SK-N-SH (cell line): Measurements from ENCODE around the gene SURF4. TPM values are rescaled to one million over a fixed set of nuclear protein-coding genes. Genes with fewer than 3 reads are reported as not detected.

Experiments used
- CHD2 ChIP-seq: fragments of 150-350 bp; IDR thresholded peaks from 2 replicates; pipeline ENCODE4 v1.6.1; 2018; ENCODE audit warnings: low read length; ENCODE audit not compliant: partially characterized antibody
- CTCF ChIP-seq: fragments of 200-600 bp; sonication (generic); IDR thresholded peaks from 2 replicates; pipeline ENCODE4 v1.6.1; 2017; ENCODE audit warnings: antibody characterized with exemption, mild to moderate bottlenecking, moderate library complexity
- EZH2phosphoT487 ChIP-seq: fragments of 200-600 bp; sonication (generic); IDR thresholded peaks from 2 replicates; pipeline ENCODE4 v1.6.1; 2017; ENCODE audit warnings: low read depth, mixed run types, mild to moderate bottlenecking, antibody characterized with exemption, moderate library complexity, borderline replicate concordance
- FOXM1 ChIP-seq: IDR thresholded peaks from 2 replicates; pipeline ENCODE4 v1.4.0; 2012; ENCODE audit warnings: low read depth, mild to moderate bottlenecking
- GABPA ChIP-seq: IDR thresholded peaks from 2 replicates; pipeline ENCODE4 v1.4.0; 2012; ENCODE audit warnings: low read depth, mild to moderate bottlenecking
- GATA2 ChIP-seq: sonication (generic); formaldehyde crosslinking; IDR thresholded peaks from 2 replicates; pipeline ENCODE4 v1.5.0; 2020; ENCODE audit warnings: mild to moderate bottlenecking, missing genetic modification reagents
- JUND ChIP-seq: IDR thresholded peaks from 2 replicates; pipeline ENCODE4 v1.4.0; 2012
- NFIC ChIP-seq: IDR thresholded peaks from 2 replicates; pipeline ENCODE4 v1.4.0; 2012; ENCODE audit warnings: borderline replicate concordance
- NRF1 ChIP-seq: IDR thresholded peaks from 2 replicates; pipeline ENCODE4 v1.6.1; 2012; ENCODE audit warnings: low read depth, mild to moderate bottlenecking, low read length
- POLR2AphosphoS5 ChIP-seq: IDR thresholded peaks from 2 replicates; pipeline ENCODE4 v1.6.1; 2012; ENCODE audit warnings: low read depth, low read length
- RAD21 ChIP-seq: IDR thresholded peaks from 2 replicates; pipeline ENCODE4 v1.6.1; 2012; ENCODE audit warnings: mild to moderate bottlenecking, low read length
- RCOR1 ChIP-seq: fragments of 150-350 bp; IDR thresholded peaks from 2 replicates; pipeline ENCODE4 v1.6.1; 2017; ENCODE audit warnings: antibody characterized with exemption, low read length
- RFX5 ChIP-seq: IDR thresholded peaks from 2 replicates; pipeline ENCODE4 v1.6.1; 2012; ENCODE audit warnings: mild to moderate bottlenecking, improper control_type of control experiment, low read length
- SIN3A ChIP-seq: IDR thresholded peaks from 2 replicates; pipeline ENCODE4 v1.6.1; 2012; ENCODE audit warnings: low read depth, mild to moderate bottlenecking, low read length, moderate library complexity, borderline replicate concordance
- SMC3 ChIP-seq: IDR thresholded peaks from 2 replicates; pipeline ENCODE4 v1.6.1; 2012; ENCODE audit warnings: low read depth, low read length, improper control_type of control experiment
- TAF1 ChIP-seq: IDR thresholded peaks from 2 replicates; pipeline ENCODE4 v1.6.1; 2012; ENCODE audit warnings: low read depth, mild to moderate bottlenecking, low read length, moderate library complexity, borderline replicate concordance
- TCF12 ChIP-seq: IDR thresholded peaks from 2 replicates; pipeline ENCODE4 v1.4.0; 2012
- polyA plus RNA-seq, 3 experiments: library from polyadenylated mRNA; depleted of rRNA; stranded (reverse); fragments of >200 nt; gene quantifications; 2 replicates each; pipeline ENCODE4 v1.2.3, GENCODE V29; 2012
- TF ChIP-seq, protein P1 (sequence below): IDR thresholded peaks from 2 replicates; pipeline ENCODE4 v1.4.0; 2012; ENCODE audit warnings: low read depth, borderline replicate concordance
- TF ChIP-seq, protein P2 (sequence below): fragments of 150-350 bp; IDR thresholded peaks from 2 replicates; pipeline ENCODE4 v1.6.1; 2017; ENCODE audit warnings: antibody characterized with exemption, low read length, low read depth, borderline replicate concordance

Gene SURF4
- polyA plus RNA-seq, 1 of the 3 experiments (the other 2 are of a cell fraction): 165 TPM

DNA sequence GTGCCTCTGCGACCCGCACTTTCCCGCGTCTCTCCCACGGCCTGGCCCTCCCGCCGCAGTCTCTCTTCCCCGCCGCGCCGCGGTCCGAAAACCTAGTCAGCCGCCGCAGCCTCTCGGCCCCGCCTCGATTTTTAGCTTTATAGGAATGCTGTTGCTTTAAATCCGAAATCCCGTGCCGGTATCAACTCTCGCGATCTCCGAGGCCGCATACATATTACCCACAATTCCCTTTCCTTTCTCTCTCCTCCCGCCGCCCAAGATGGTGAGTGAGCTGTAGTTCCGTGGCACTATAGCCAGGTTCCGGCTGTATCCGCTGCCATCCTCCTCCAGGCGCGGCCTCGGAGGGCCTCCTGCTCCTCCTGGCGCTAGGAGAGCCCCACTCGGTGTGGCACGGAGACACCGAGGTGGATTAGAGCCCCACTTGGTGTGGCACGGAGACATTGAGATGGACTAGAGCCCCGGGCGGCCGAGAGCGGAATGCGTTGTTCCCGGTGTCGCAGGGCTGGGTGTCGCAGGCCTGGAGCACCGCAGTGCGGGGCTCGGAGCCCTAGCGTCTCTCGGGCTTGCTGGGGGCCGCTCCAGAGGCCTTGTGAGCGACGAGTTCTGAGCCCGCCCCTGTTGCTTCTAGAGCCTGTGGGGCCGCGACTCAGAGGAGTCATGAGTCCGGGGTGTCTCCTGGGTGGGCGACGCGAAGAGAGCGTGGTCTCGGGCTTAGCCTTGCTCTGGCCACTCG, 27.7 kb downstream of the SURF4 start, which contains the start of the genes MED22 and RPL7A (continued):
- TF ChIP-seq NFIC (0 out of 2 replicates have a peak, but pooled peaks have one; percentile 17), JUND (no peak), SMC3 (no peak), TAF1 (peak; percentile 99), RCOR1 (no peak; the same call in 1 of the 2 replicates), POLR2AphosphoS5 (peak; percentile 100), TCF12 (peak; percentile 35; the same call in 1 of the 2 replicates), GABPA (peak; percentile 53), RFX5 (no peak), FOXM1 (no peak), NRF1 (no peak), RAD21 (no peak), GATA2 (CRISPR knock-in tag) (no peak), EZH2phosphoT487 (no peak), CHD2 (peak; percentile 99), SIN3A (peak; percentile 94), CTCF (no peak)
- TF ChIP-seq, protein P1, sequence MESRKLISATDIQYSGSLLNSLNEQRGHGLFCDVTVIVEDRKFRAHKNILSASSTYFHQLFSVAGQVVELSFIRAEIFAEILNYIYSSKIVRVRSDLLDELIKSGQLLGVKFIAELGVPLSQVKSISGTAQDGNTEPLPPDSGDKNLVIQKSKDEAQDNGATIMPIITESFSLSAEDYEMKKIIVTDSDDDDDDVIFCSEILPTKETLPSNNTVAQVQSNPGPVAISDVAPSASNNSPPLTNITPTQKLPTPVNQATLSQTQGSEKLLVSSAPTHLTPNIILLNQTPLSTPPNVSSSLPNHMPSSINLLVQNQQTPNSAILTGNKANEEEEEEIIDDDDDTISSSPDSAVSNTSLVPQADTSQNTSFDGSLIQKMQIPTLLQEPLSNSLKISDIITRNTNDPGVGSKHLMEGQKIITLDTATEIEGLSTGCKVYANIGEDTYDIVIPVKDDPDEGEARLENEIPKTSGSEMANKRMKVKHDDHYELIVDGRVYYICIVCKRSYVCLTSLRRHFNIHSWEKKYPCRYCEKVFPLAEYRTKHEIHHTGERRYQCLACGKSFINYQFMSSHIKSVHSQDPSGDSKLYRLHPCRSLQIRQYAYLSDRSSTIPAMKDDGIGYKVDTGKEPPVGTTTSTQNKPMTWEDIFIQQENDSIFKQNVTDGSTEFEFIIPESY: peak; percentile 99
- TF ChIP-seq, protein P2, sequence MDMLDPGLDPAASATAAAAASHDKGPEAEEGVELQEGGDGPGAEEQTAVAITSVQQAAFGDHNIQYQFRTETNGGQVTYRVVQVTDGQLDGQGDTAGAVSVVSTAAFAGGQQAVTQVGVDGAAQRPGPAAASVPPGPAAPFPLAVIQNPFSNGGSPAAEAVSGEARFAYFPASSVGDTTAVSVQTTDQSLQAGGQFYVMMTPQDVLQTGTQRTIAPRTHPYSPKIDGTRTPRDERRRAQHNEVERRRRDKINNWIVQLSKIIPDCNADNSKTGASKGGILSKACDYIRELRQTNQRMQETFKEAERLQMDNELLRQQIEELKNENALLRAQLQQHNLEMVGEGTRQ: 0 out of 2 replicates have a peak, but pooled peaks have one; percentile 17
